Upper lobe of left lung (tissue), 6 donors: ENCODE measurements around the gene RPL3. TPM values are rescaled to one million over a fixed set of nuclear protein-coding genes. Genes with fewer than 3 reads are reported as not detected.

Experiments
- ATAC-seq, 2 donors: fragments of 200-7000 bp; cut with Tn5 transposase; one replicate each; pipeline ENCODE4 v1.9.1; 2022; ENCODE audit warnings: mild to moderate bottlenecking in 2 of 2, moderate library complexity in 2 of 2; ENCODE audit not compliant: low FRiP score in 2 of 2
- DNase-seq, 2 donors: peaks; one replicate each; pipeline ENCODE4 v3.0.0-alpha.2; 2019 to 2020
- H3K27ac ChIP-seq, 4 donors: fragments of 200-600 bp; sonication (generic); one replicate each; pipeline ENCODE4 v1.5.1; 2016 to 2019
- H3K27me3 ChIP-seq, 4 donors: fragments of 200-600 bp; sonication (generic); one replicate each; pipeline ENCODE4 v1.5.1; 2017 to 2019
- H3K36me3 ChIP-seq, 4 donors: fragments of 200-600 bp; sonication (generic); one replicate each; pipeline ENCODE4 v1.5.1; 2016 to 2019
- H3K4me1 ChIP-seq, 4 donors: fragments of 200-600 bp; sonication (generic); one replicate each; pipeline ENCODE4 v1.5.1; 2018 to 2019
- H3K4me3 ChIP-seq, 4 donors: fragments of 200-600 bp; sonication (generic); one replicate each; pipeline ENCODE4 v1.5.1; 2017 to 2019; ENCODE audit warnings: mild to moderate bottlenecking in 2 of 4, moderate library complexity in 1 of 4
- H3K9me3 ChIP-seq, 4 donors: fragments of 200-600 bp; sonication (generic); one replicate each; pipeline ENCODE4 v1.5.1; 2018 to 2019
- EP300 ChIP-seq, 4 donors: sonication (generic); formaldehyde crosslinking; IDR thresholded peaks; one replicate each; pipeline ENCODE4 v1.5.1; 2017; ENCODE audit warnings: antibody characterized with exemption in 4 of 4, control low read depth in 2 of 4
- POLR2A ChIP-seq, 4 donors: fragments of 450-650 bp; IDR thresholded peaks; one replicate each; pipeline ENCODE4 v1.5.1; 2016 to 2017; ENCODE audit warnings: antibody characterized with exemption in 4 of 4, mild to moderate bottlenecking in 2 of 4
- POLR2AphosphoS5 ChIP-seq, 2 donors: sonication (generic); formaldehyde crosslinking; IDR thresholded peaks; one replicate each; pipeline ENCODE4 v1.5.1; 2017; ENCODE audit warnings: antibody characterized with exemption in 2 of 2
- WGBS, 2 donors: methylation state at CpG; one replicate each; pipeline ENCODE4 v1.1.5; 2017 to 2018; 5-methylcytosine and 5-hydroxymethylcytosine counted together
- total RNA-seq, 6 donors: library from RNA; depleted of rRNA in 4 of 6; stranded (reverse); fragments of >200 nt in 4 of 6; gene quantifications; one replicate each; pipeline versions ENCODE4 v1.1.0 to v1.2.1, GENCODE V29; 2016 to 2021
- TF ChIP-seq, protein P1 (sequence below), 6 experiments: fragments of 450-650 bp in 4 of 6; fragments of 200-600 bp in 2 of 6; sonication (generic) in 2 of 6; IDR thresholded peaks; one replicate each; pipeline ENCODE4 v1.5.1; 2016 to 2019; ENCODE audit warnings: antibody characterized with exemption in 6 of 6
- donor health status: DM: no; HTN: no; CAD: no; lungs with moderate emphysema.
- donor health status: DM: no; HTN: yes; CAD: no; lungs with severe emphysema.

RPL3 gene
- total RNA-seq, 6 donors from 2014 or later = 1,194 to 1,833 (median 1,624) TPM

DNA sequence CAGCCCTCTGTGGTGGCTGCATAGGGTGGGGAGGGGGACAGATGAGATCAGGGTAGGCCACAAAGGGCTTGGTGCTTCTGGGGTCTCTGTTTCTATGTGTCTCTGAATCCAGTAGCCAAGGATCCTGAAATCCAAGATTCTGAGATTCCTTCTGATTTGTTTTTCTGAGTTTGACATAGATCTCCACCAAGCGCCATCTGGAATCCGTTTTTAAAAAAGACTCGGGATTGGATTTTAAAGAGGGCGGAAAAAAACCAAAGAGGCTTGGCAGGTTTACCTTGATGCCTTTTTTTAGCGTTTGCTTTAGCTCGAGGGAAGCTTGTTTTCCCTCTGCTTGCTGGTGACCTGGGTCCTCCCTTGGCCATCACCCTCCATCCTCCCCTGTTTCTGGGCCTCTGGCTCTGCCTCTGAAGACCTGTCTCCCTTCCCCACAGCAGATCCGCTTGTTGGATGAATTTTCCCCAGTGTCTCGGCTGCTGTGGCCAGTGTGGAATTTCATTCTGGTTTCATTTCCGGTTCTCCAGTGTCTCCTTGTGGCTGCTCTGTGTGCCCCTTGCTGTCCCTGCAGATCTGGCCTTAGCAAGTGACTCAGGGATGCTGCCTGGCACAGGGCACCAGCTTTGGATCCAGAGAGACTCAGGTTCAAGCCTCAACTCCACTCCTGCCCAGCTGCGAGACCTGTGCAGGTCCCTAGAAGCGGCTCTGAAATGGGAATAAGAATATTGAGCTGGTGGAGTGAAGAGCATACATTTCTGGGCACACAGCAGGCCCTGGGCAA is 45.5 kb upstream of the RPL3 start:
- H3K27ac ChIP-seq = no peak overlapping the region
- no peak overlapping the region for H3K4me3 ChIP-seq
- H3K27me3 ChIP-seq = no peaks in the 10 kb centered on the region
- no peaks in the 10 kb centered on the region for H3K36me3 ChIP-seq
- DNase-seq (no peak), ATAC-seq (no peak)
- WGBS, 2 donors = 70 to 75% methylated on average over 9 to 11 of the region's 11 CpGs
- peaks cover 0 to 5% (median 0%) of the 10 kb centered on the region in 4 donors for H3K4me1 ChIP-seq
- H3K9me3 ChIP-seq = no peaks in the 10 kb centered on the region
- TF ChIP-seq EP300 (IDR thresholded peaks at IDR 0.05) (no peak), POLR2A (IDR thresholded peaks at IDR 0.05) (no peak), POLR2AphosphoS5 (IDR thresholded peaks at IDR 0.05) (no peak)
- TF ChIP-seq, protein P1, sequence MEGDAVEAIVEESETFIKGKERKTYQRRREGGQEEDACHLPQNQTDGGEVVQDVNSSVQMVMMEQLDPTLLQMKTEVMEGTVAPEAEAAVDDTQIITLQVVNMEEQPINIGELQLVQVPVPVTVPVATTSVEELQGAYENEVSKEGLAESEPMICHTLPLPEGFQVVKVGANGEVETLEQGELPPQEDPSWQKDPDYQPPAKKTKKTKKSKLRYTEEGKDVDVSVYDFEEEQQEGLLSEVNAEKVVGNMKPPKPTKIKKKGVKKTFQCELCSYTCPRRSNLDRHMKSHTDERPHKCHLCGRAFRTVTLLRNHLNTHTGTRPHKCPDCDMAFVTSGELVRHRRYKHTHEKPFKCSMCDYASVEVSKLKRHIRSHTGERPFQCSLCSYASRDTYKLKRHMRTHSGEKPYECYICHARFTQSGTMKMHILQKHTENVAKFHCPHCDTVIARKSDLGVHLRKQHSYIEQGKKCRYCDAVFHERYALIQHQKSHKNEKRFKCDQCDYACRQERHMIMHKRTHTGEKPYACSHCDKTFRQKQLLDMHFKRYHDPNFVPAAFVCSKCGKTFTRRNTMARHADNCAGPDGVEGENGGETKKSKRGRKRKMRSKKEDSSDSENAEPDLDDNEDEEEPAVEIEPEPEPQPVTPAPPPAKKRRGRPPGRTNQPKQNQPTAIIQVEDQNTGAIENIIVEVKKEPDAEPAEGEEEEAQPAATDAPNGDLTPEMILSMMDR (IDR thresholded peaks at IDR 0.05) = no peak

DNA sequence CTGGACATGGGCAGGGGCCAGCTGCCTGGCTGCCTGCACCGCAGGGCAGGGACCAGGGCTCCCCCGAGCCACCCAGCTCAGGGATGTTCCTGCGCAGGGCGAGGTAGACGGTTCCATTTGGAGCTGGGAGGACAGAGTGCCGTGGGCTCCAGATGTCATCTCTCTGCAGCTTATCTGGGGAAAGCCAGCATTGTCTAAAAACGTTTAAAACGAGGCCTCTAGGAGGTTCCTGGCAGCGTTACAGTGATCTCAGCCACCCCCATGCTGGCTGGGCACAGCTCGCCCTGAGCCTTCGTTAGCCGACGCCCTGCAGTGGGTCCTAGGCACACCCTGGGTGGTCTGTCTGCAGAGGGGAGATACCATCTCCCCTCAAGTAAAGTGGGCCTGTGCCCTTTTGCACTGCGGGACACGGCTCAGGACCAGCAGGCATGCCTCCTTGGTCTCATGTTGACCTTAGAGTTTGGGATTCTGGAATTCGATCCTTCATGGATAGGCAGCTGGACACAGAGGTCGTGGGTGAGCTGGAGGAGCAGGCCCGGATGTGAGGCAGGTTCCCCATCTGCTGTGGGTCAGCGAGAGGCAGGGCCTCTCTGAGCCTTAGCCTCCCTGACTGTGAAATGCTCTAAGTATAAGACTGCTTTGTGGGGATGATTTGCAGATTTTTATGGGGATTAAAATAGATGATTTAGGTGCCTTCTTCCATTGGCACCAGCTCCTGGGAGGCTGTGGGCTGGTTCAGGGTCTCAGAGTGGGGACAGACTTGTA is 44.5 kb upstream of the RPL3 start:
- Histone ChIP-seq H3K27me3 (no peaks in the 10 kb centered on the region), H3K4me3 (no peak overlapping the region), H3K9me3 (no peaks in the 10 kb centered on the region), H3K4me1 (peaks cover 0 to 5% (median 0%) of the 10 kb centered on the region in 4 donors), H3K36me3 (no peaks in the 10 kb centered on the region), H3K27ac (no peak overlapping the region)
- DNase-seq (no peak), ATAC-seq (peak in 1 of 2 donors; percentile 16)
- 62 to 64% methylated on average over 13 to 18 of the region's 19 CpGs for WGBS, 2 donors
- no peak for TF ChIP-seq EP300 (IDR thresholded peaks at IDR 0.05)
- TF ChIP-seq POLR2A (IDR thresholded peaks at IDR 0.05) = no peak
- TF ChIP-seq POLR2AphosphoS5 (IDR thresholded peaks at IDR 0.05) = no peak
- TF ChIP-seq, protein P1 (IDR thresholded peaks at IDR 0.05) = no peak

DNA sequence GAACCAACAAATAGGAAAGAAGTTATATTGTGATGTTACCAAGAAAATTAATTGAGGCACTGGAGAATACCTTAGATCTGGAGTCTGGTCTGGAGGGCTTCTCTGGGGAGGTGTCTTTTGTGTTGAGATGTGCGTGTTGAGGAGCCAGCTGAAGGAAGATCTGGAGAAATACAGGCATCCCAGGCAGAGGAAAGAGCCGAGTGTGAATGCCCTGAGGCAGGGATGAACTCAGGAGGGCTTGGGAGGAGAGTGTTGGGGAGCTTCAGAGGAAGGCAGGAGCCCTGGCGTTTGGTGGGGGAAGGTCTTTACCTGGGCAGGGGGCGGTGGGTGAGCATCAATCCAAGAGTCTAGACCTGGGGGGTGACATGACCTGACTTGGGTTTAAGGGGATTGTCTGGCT is 43.5 kb upstream of the RPL3 start:
- DNase-seq (no peak), ATAC-seq (no peak)
- Histone ChIP-seq H3K4me3 (no peak overlapping the region), H3K27ac (no peak overlapping the region), H3K9me3 (no peaks in the 10 kb centered on the region), H3K4me1 (no peaks in the 10 kb centered on the region), H3K36me3 (peaks cover 0 to 3% (median 0%) of the 10 kb centered on the region in 4 donors), H3K27me3 (no peaks in the 10 kb centered on the region)
- WGBS, 2 donors = 92 to 94% methylated on average over 4 of the region's 4 CpGs
- no peak for TF ChIP-seq EP300 (IDR thresholded peaks at IDR 0.05)
- TF ChIP-seq, protein P1 (IDR thresholded peaks at IDR 0.05) = no peak
- TF ChIP-seq POLR2A (IDR thresholded peaks at IDR 0.05) = no peak
- no peak for TF ChIP-seq POLR2AphosphoS5 (IDR thresholded peaks at IDR 0.05)

- ATAC-seq = no peak
- no peak overlapping the region for H3K4me3 ChIP-seq
- TF ChIP-seq, protein P1 (IDR thresholded peaks at IDR 0.05) = no peak
- TF ChIP-seq POLR2AphosphoS5 (IDR thresholded peaks at IDR 0.05) (no peak), EP300 (IDR thresholded peaks at IDR 0.05) (no peak), POLR2A (IDR thresholded peaks at IDR 0.05) (no peak)
- H3K27me3 ChIP-seq = no peaks in the 10 kb centered on the region
- WGBS, 2 donors = 80 to 86% methylated on average over 1 to 11 of the region's 11 CpGs
- H3K27ac ChIP-seq = no peak overlapping the region
- peaks cover 0 to 3% (median 0%) of the 10 kb centered on the region in 4 donors for H3K36me3 ChIP-seq
- no peaks in the 10 kb centered on the region for H3K9me3 ChIP-seq
- no peak for DNase-seq
- no peaks in the 10 kb centered on the region for H3K4me1 ChIP-seq
Measured at GRCh38 chr22:39362271-39362670, 42.8 kb upstream of the RPL3 start.
